ENCODE measurements around the gene AP1S3. TPM values are rescaled to one million over a fixed set of nuclear protein-coding genes. Genes with fewer than 3 reads are reported as not detected.

The AP1S3 gene
- total and polyA plus RNA-seq, 2 donors (not counting 3 experiments of a cell fraction or from before 2014, with no cell fraction given) = 0.69 to 3.8 TPM

GRCh38 chr2:223880796-223881195 lies 43.4 kb upstream of the AP1S3 start:
- H3K36me3 ChIP-seq (ENCODE audit: control insufficient read depth in 2 of 2, extremely low read depth in 1 of 2, insufficient read depth in 2 of 2, low read length in 2 of 2) = peaks cover 32 to 34% of the 10 kb centered on the region in 2 experiments
- H3K27ac ChIP-seq (ENCODE audit: insufficient read depth, low read depth, low read length) = no peak overlapping the region
- no peak overlapping the region for H3K4me2 ChIP-seq (ENCODE audit: insufficient read depth, low read length)
- H3K9me3 ChIP-seq (replicated peaks; ENCODE audit: control insufficient read depth, insufficient read depth, low read length) = no peaks in the 10 kb centered on the region
- dilution Hi-C loops (cut with MboI; ENCODE audit: extremely low pct_ligation_motif_present, low sequenced_read_pairs) = no loop called here
- H3K4me1 ChIP-seq (ENCODE audit: control insufficient read depth, extremely low read depth, insufficient read depth, low read length) = no peaks in the 10 kb centered on the region
- ChIA-PET CTCF (interaction anchor here (1.1 to 2.0 kb wide), 2 partner anchors 9 to 13 kb away, joined by 3 to 6 read pairs; no protein-coding TSS in a partner anchor), POLR2A (no interaction called here)
- BruUV-seq (replicated peaks) = no TSS peak
- H4K20me1 ChIP-seq (replicated peaks; ENCODE audit: control insufficient read depth, extremely low read depth, insufficient read depth, low read length) = no peaks in the 10 kb centered on the region
- no peaks in the 10 kb centered on the region for H3K27me3 ChIP-seq (ENCODE audit: control insufficient read depth in 2 of 2, insufficient read depth in 2 of 2, low read length in 2 of 2)
- H3K4me3 ChIP-seq (replicated peaks in 1 of 3; ENCODE audit: insufficient read depth in 1 of 3, low read depth in 1 of 3, low read length in 3 of 3) = no peak overlapping the region
- intact Hi-C loops (cut with micrococcal nuclease) = no loop called here
- H3K9ac ChIP-seq (replicated peaks; ENCODE audit: extremely low read depth, insufficient read depth, low read length) = no peak overlapping the region
- H2AFZ ChIP-seq (ENCODE audit: low read depth, low read length) = no peak overlapping the region
- no peaks in the 10 kb centered on the region for H3K79me2 ChIP-seq (ENCODE audit: control insufficient read depth, insufficient read depth, low read length)
- TF ChIP-seq POLR2A (IDR thresholded peaks at IDR 0.05; ENCODE audit: low read depth, low read length) (no peak), MYC (IDR thresholded peaks at IDR 0.05; ENCODE audit: low read depth, low read length) (no peak), FOS (IDR thresholded peaks at IDR 0.05; ENCODE audit: borderline replicate concordance, insufficient read depth, low read length) (no peak), EZH2 (IDR thresholded peaks at IDR 0.05; ENCODE audit: borderline replicate concordance, low read depth, low read length, severe bottlenecking) (no peak), POLR2AphosphoS5 (IDR thresholded peaks at IDR 0.05; ENCODE audit: insufficient read depth, low read depth, low read length) (no peak), CTCF (IDR thresholded peaks at IDR 0.05; ENCODE audit: extremely low read depth in 1 of 2, insufficient read depth in 1 of 2, low read depth in 1 of 2, low read length in 2 of 2) (no peak), GATA2 (IDR thresholded peaks at IDR 0.05; ENCODE audit: insufficient read depth, insufficient read length, low read depth, low read length) (no peak), MAX (IDR thresholded peaks at IDR 0.05; ENCODE audit: insufficient read depth, insufficient read length) (no peak), JUN (IDR thresholded peaks at IDR 0.05; ENCODE audit: borderline replicate concordance, insufficient read depth, insufficient read length, low read depth) (no peak)
- no peaks in the 10 kb centered on the region for H3K9me1 ChIP-seq (replicated peaks; ENCODE audit: control insufficient read depth, extremely low read depth, insufficient read depth, low read length)
- DNase-seq (ENCODE audit: low read depth, low spot score) (no peak), FAIRE-seq (no peak)
